ENCODE data around the gene NDUFV3.
"Not testable (repeated sequence)": the region's sequence is repeated elsewhere in the genome, so short reads cannot be mapped to it uniquely, and the experiment has no call there.

Gene NDUFV3

GRCh38 chr21:42857216-42857615 lies 35.9 kb upstream of the NDUFV3 start:
- DNase-seq = no peak

- DNase-seq = no peak
Measured at GRCh38 chr21:42858185-42858847, 34.8 kb upstream of the NDUFV3 start.

- no peak for DNase-seq
Measured at GRCh38 chr21:42858957-42859890, 33.9 kb upstream of the NDUFV3 start.

- no peak for DNase-seq
Measured at GRCh38 chr21:42859891-42860230, 33.2 kb upstream of the NDUFV3 start.

- DNase-seq = no peak
Measured at GRCh38 chr21:42860345-42860744, 32.8 kb upstream of the NDUFV3 start.

GRCh38 chr21:42861311-42861847 lies 31.7 kb upstream of the NDUFV3 start:
- no peak for DNase-seq

- no peak for DNase-seq
Measured at GRCh38 chr21:42861848-42862400, 31.2 kb upstream of the NDUFV3 start.

- no peak for DNase-seq
Measured at GRCh38 chr21:42862774-42863503, 30.2 kb upstream of the NDUFV3 start.

- no peak for DNase-seq
Measured at GRCh38 chr21:42863504-42863870, 29.6 kb upstream of the NDUFV3 start.

GRCh38 chr21:42864286-42864685 lies 28.8 kb upstream of the NDUFV3 start:
- no peak for DNase-seq

GRCh38 chr21:42864815-42865775 lies 28.0 kb upstream of the NDUFV3 start:
- DNase-seq = no peak

GRCh38 chr21:42865776-42866160 lies 27.3 kb upstream of the NDUFV3 start:
- DNase-seq = no peak

- no peak for DNase-seq
Measured at GRCh38 chr21:42868196-42868595, 24.9 kb upstream of the NDUFV3 start.

- DNase-seq = no peak
Measured at GRCh38 chr21:42873096-42873495, 20.0 kb upstream of the NDUFV3 start.

- not testable (repeated sequence) for DNase-seq
Measured at GRCh38 chr21:42875811-42876210, 17.3 kb upstream of the NDUFV3 start.

- no peak for DNase-seq
Measured at GRCh38 chr21:42878678-42878992, 14.5 kb upstream of the NDUFV3 start.

GRCh38 chr21:42878993-42879787 lies 13.9 kb upstream of the NDUFV3 start, which contains the start of gene WDR4:
WDR4 (minus strand) TSS chr21:42879539; CDS start chr21:42879495, 44 bp downstream.
- peak; percentile 98 for DNase-seq

- no peak for DNase-seq
Measured at GRCh38 chr21:42880352-42880751, 12.8 kb upstream of the NDUFV3 start.

GRCh38 chr21:42883921-42884320 lies 9.2 kb upstream of the NDUFV3 start:
- no peak for DNase-seq

GRCh38 chr21:42887326-42887725 lies 5.8 kb upstream of the NDUFV3 start:
- DNase-seq = no peak

GRCh38 chr21:42892582-42892930 lies 553 bp upstream of the NDUFV3 start:
- DNase-seq = no peak

Data from activated CD4-positive, alpha-beta T cell treated with anti-CD3 and anti-CD28 coated beads, Interleukin-2, Interleukin-6, amounts not matched to agents 100 ng/mL and 50 ng/mL, durations not matched to agents 16 hours and 8 hours (primary cell).